Measurements from ENCODE around the gene MYEOV. TPM values are rescaled to one million over a fixed set of nuclear protein-coding genes. Genes with fewer than 3 reads are reported as not detected.
A peak's percentile ranks its signal among the peaks of the same experiment; 100 is the strongest.

Gene MYEOV
- total RNA-seq, 1 donor from 2014 or later = 0.87 TPM

GRCh38 chr11:69329581-69329980, 35.6 kb downstream of the MYEOV start:
- Mint-ChIP-seq H3K27ac (ENCODE audit: unreplicated experiment) (no peak overlapping the region), H3K27me3 (ENCODE audit: low read depth) (no peaks in the 10 kb centered on the region), H3K4me3 (ENCODE audit: unreplicated experiment) (no peak overlapping the region), H3K9me3 (ENCODE audit: low read depth) (peaks cover 9% of the 10 kb centered on the region), H3K4me1 (ENCODE audit: low read depth) (no peaks in the 10 kb centered on the region), H3K36me3 (ENCODE audit: low read depth) (peaks cover 2% of the 10 kb centered on the region)
- DNase-seq (ENCODE audit: low spot score) = no peak
- TF ChIP-seq CTCF (IDR thresholded peaks at IDR 0.05) = no peak

DNA sequence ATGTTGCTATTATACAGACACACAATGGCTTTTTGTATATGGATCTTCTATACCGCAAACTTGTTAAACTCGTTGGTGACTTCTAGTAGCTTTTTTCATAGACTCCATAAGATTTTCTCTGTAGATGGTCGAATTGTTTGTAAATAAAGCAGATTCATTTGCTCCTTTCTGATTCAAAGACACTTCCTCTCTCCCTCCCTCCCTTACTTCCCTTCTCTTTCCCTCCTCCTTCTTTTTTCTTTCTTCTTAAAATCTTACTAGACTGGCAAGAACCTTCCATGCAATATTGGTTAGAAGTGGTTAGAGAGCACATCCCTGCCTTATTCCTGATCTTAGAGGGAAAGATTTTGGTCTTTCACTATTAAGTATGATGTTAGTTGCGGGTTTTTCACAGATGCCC, 36.4 kb downstream of the MYEOV start:
- Mint-ChIP-seq H3K4me1 (ENCODE audit: low read depth) (no peaks in the 10 kb centered on the region), H3K36me3 (ENCODE audit: low read depth) (peaks cover 2% of the 10 kb centered on the region), H3K4me3 (ENCODE audit: unreplicated experiment) (no peak overlapping the region), H3K9me3 (ENCODE audit: low read depth) (peaks cover 9% of the 10 kb centered on the region), H3K27me3 (ENCODE audit: low read depth) (no peaks in the 10 kb centered on the region), H3K27ac (ENCODE audit: unreplicated experiment) (no peak overlapping the region)
- TF ChIP-seq CTCF (IDR thresholded peaks at IDR 0.05) = no peak
- DNase-seq (ENCODE audit: low spot score) = no peak

DNA sequence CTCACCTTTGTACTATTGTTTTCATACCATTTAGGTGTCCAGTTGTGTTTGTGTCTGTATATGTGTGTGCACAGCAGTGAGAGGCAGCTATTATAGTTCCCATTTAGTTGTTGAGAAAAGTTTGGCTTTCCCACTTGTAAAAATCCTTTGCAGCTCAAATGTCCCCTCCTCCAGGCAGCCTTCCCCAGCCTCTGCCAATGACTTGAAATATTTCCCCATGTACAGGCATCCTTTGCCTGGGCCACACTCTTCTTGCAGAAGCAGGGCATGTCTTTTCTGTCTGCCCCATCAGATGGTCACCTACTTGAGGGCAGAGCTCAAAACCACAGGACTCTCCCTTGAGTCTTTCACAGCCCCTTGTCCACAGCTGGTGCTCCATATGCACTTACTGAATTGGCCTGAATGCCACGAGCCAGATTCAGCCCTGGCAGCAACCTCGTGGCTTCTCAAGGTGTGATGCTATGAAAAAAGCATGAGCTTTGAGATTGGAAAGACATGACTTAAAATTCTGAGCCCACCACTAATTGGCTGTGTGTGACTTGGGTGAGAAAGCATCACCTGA, 39.3 kb downstream of the MYEOV start:
- no peaks in the 10 kb centered on the region for H3K27me3 Mint-ChIP-seq (ENCODE audit: low read depth)
- DNase-seq (ENCODE audit: low spot score) = peak; percentile 6
- H3K36me3 Mint-ChIP-seq (ENCODE audit: low read depth) = peaks cover 2% of the 10 kb centered on the region
- H3K9me3 Mint-ChIP-seq (ENCODE audit: low read depth) = peaks cover 9% of the 10 kb centered on the region
- H3K27ac Mint-ChIP-seq (ENCODE audit: unreplicated experiment) = no peak overlapping the region
- no peak overlapping the region for H3K4me3 Mint-ChIP-seq (ENCODE audit: unreplicated experiment)
- no peaks in the 10 kb centered on the region for H3K4me1 Mint-ChIP-seq (ENCODE audit: low read depth)
- TF ChIP-seq CTCF (IDR thresholded peaks at IDR 0.05) = no peak

- H3K27ac Mint-ChIP-seq (ENCODE audit: unreplicated experiment) = no peak overlapping the region
- no peaks in the 10 kb centered on the region for H3K27me3 Mint-ChIP-seq (ENCODE audit: low read depth)
- peaks cover 9% of the 10 kb centered on the region for H3K9me3 Mint-ChIP-seq (ENCODE audit: low read depth)
- DNase-seq (ENCODE audit: low spot score) = peak; percentile 5
- no peaks in the 10 kb centered on the region for H3K4me1 Mint-ChIP-seq (ENCODE audit: low read depth)
- H3K36me3 Mint-ChIP-seq (ENCODE audit: low read depth) = peaks cover 2% of the 10 kb centered on the region
- H3K4me3 Mint-ChIP-seq (ENCODE audit: unreplicated experiment) = no peak overlapping the region
- TF ChIP-seq CTCF (IDR thresholded peaks at IDR 0.05) = no peak
Measured at GRCh38 chr11:69333879-69334278, 39.9 kb downstream of the MYEOV start.

- Mint-ChIP-seq H3K4me1 (ENCODE audit: low read depth) (no peaks in the 10 kb centered on the region), H3K4me3 (ENCODE audit: unreplicated experiment) (no peak overlapping the region), H3K27ac (ENCODE audit: unreplicated experiment) (no peak overlapping the region), H3K27me3 (ENCODE audit: low read depth) (no peaks in the 10 kb centered on the region), H3K9me3 (ENCODE audit: low read depth) (peaks cover 13% of the 10 kb centered on the region), H3K36me3 (ENCODE audit: low read depth) (peaks cover 2% of the 10 kb centered on the region)
- DNase-seq (ENCODE audit: low spot score) = peak; percentile 73
- TF ChIP-seq CTCF (IDR thresholded peaks at IDR 0.05) = no peak
Measured at GRCh38 chr11:69335007-69335780, 41.2 kb downstream of the MYEOV start.
